ENCODE results near the gene GRAMD2B.

- TF ChIP-seq CTCF (IDR thresholded peaks at IDR 0.05; ENCODE audit: low read length) (no peak), EZH2 (optimal IDR thresholded peaks at IDR 0.05; ENCODE audit: low read depth, low read length) (no peak), EZH2phosphoT487 (IDR thresholded peaks at IDR 0.05; ENCODE audit: low read length) (no peak)
Measured at GRCh38 chr5:126444137-126444536, 20.9 kb downstream of the GRAMD2B start.
